Ishikawa (cell line): ENCODE data around the gene OMA1.

Experiments used
- CEBPB ChIP-seq: IDR thresholded peaks from 2 replicates; pipeline ENCODE4 v1.6.1; 2012
- CREB1 ChIP-seq: IDR thresholded peaks from 2 replicates; pipeline ENCODE4 v1.6.1; 2012; ENCODE audit warnings: low read depth
- EGR1 ChIP-seq: IDR thresholded peaks from 2 replicates; pipeline ENCODE4 v1.6.1; 2012
- EP300 ChIP-seq: IDR thresholded peaks from 2 replicates; pipeline ENCODE4 v1.6.1; 2012; ENCODE audit warnings: borderline replicate concordance
- FOXM1 ChIP-seq: IDR thresholded peaks from 2 replicates; pipeline ENCODE4 v1.6.1; 2012; ENCODE audit warnings: low read depth, borderline replicate concordance
- MAX ChIP-seq: IDR thresholded peaks from 2 replicates; pipeline ENCODE4 v1.6.1; 2012
- NFIC ChIP-seq: IDR thresholded peaks from 2 replicates; pipeline ENCODE4 v1.6.1; 2012
- RAD21 ChIP-seq: IDR thresholded peaks from 2 replicates; pipeline ENCODE4 v1.6.1; 2012; ENCODE audit warnings: low read depth
- REST ChIP-seq: IDR thresholded peaks from 2 replicates; pipeline ENCODE4 v1.6.1; 2012; ENCODE audit warnings: low read depth, mild to moderate bottlenecking
- TAF1 ChIP-seq: IDR thresholded peaks from 2 replicates; pipeline ENCODE4 v1.6.1; 2012; ENCODE audit warnings: low read depth, mild to moderate bottlenecking
- TCF12 ChIP-seq: IDR thresholded peaks from 2 replicates; pipeline ENCODE4 v1.6.1; 2012; ENCODE audit warnings: low read depth
- TEAD4 ChIP-seq: IDR thresholded peaks from 2 replicates; pipeline ENCODE4 v1.6.1; 2012
- USF1 ChIP-seq: IDR thresholded peaks from 2 replicates; pipeline ENCODE4 v1.6.1; 2012
- YY1 ChIP-seq: IDR thresholded peaks from 2 replicates; pipeline ENCODE4 v1.6.1; 2012; ENCODE audit warnings: low read depth
- ZBTB7A ChIP-seq: IDR thresholded peaks from 2 replicates; pipeline ENCODE4 v1.6.1; 2012; ENCODE audit warnings: low read depth

OMA1 gene

GRCh38 chr1:58481962-58482361 lies 64.6 kb downstream of the OMA1 start:
- TF ChIP-seq YY1 (no peak), CEBPB (no peak), TEAD4 (no peak), FOXM1 (no peak), EGR1 (no peak), REST (no peak), MAX (no peak), EP300 (no peak)

GRCh38 chr1:58480191-58480590 lies 66.3 kb downstream of the OMA1 start:
- TF ChIP-seq TEAD4 (no peak), CEBPB (no peak)

- TF ChIP-seq TEAD4 (no peak), EGR1 (no peak), FOXM1 (no peak), TCF12 (no peak), YY1 (no peak)
Observed at GRCh38 chr1:58477390-58477789, 69.1 kb downstream of the OMA1 start.

GRCh38 chr1:58476179-58476578 lies 70.3 kb downstream of the OMA1 start:
- TF ChIP-seq FOXM1 (no peak), MAX (no peak), EGR1 (no peak), YY1 (no peak), EP300 (no peak), ZBTB7A (no peak), TAF1 (no peak), TEAD4 (no peak), RAD21 (no peak), REST (no peak)

GRCh38 chr1:58469476-58469875 lies 77.0 kb downstream of the OMA1 start:
- TF ChIP-seq EP300 (no peak), YY1 (no peak), NFIC (no peak), REST (no peak), FOXM1 (no peak), ZBTB7A (no peak), MAX (no peak), RAD21 (no peak), CEBPB (no peak), USF1 (no peak), TEAD4 (no peak), EGR1 (no peak), CREB1 (no peak)

- TF ChIP-seq TAF1, result no peak
- TF ChIP-seq CREB1, result no peak
- no peak for TF ChIP-seq REST
- no peak for TF ChIP-seq RAD21
Observed at GRCh38 chr1:58469016-58469415, 77.5 kb downstream of the OMA1 start.
